GM12891 (cell line): ENCODE measurements around the gene USP7.

Experiments
- PAX5 ChIP-seq: IDR thresholded peaks from 2 replicates; pipeline ENCODE4 v1.6.1; 2011; ENCODE audit warnings: low read length, moderate library complexity, mild to moderate bottlenecking; ENCODE audit not compliant: insufficient read depth, severe bottlenecking
- POLR2A ChIP-seq: IDR thresholded peaks from 2 replicates; pipeline ENCODE4 v1.6.1; 2011; ENCODE audit warnings: low read depth, low read length, control low read depth
- POLR2AphosphoS5 ChIP-seq: IDR thresholded peaks from 2 replicates; pipeline ENCODE4 v1.6.1; 2011; ENCODE audit warnings: low read depth, low read length, control low read depth

GRCh38 chr16:8955828-8956227, 7.9 kb downstream of the USP7 start:
- TF ChIP-seq POLR2AphosphoS5 (no peak), POLR2A (no peak), PAX5 (no peak)
